H1 (cell line): Measurements from ENCODE around the gene SEMA6A. TPM values are rescaled to one million over a fixed set of nuclear protein-coding genes. Genes with fewer than 3 reads are reported as not detected.

Experiments used
- CTCF ChIA-PET: fragments of 300-600 bp; sonication (Branson Sonifier 250); formaldehyde crosslinking; loops from one replicate; lab custom pipeline; 2021; ENCODE audit not compliant: partially characterized antibody; lab: Charles Lee
- POLR2A ChIA-PET: fragments of 300-600 bp; sonication (Branson Sonifier 250); formaldehyde crosslinking; loops from one replicate; lab custom pipeline; 2021; ENCODE audit warnings: inconsistent platforms; ENCODE audit not compliant: partially characterized antibody; lab: Charles Lee
- DNase-seq, 2 experiments: peaks; one replicate each; pipeline versions ENCODE4 v3.0.0 to v3.0.0-alpha.2; 2010 to 2022; ENCODE audit warnings: low spot score in 2 of 2, low read depth in 1 of 2, mixed read lengths in 1 of 2
- FAIRE-seq: peaks from 2 replicates; lab custom pipeline; 2011; peaks lifted over from hg19 to GRCh38; lab: Jason Lieb, UNC
- H2AFZ ChIP-seq: 2 replicates; pipeline ENCODE4 v1.8.1; 2012; ENCODE audit warnings: low read length, inconsistent platforms
- H2AK5ac ChIP-seq: 2 replicates; pipeline ENCODE4 v1.6.1; 2013; ENCODE audit warnings: low read depth, low read length
- H2BK120ac ChIP-seq: replicated peaks from 2 replicates; pipeline ENCODE3; 2013; ENCODE audit warnings: low read depth, low read length, inconsistent platforms
- H2BK12ac ChIP-seq: 2 replicates; pipeline ENCODE4 v1.6.1; 2013; ENCODE audit warnings: low read depth, low read length
- H2BK15ac ChIP-seq: 2 replicates; pipeline ENCODE4 v1.6.1; 2013; ENCODE audit warnings: low read length
- H2BK20ac ChIP-seq: 2 replicates; pipeline ENCODE4 v1.6.1; 2013; ENCODE audit warnings: low read length
- H2BK5ac ChIP-seq: 2 replicates; pipeline ENCODE4 v1.6.1; 2013; ENCODE audit warnings: low read depth, low read length
- H3K14ac ChIP-seq: 2 replicates; pipeline ENCODE4 v1.6.1; 2013; ENCODE audit warnings: inconsistent platforms; ENCODE audit not compliant: insufficient read length
- H3K18ac ChIP-seq: 2 replicates; pipeline ENCODE4 v1.6.1; 2013; ENCODE audit warnings: low read length; ENCODE audit errors: extremely low read depth
- H3K23ac ChIP-seq: 2 replicates; pipeline ENCODE4 v1.6.1; 2013; ENCODE audit warnings: inconsistent platforms; ENCODE audit not compliant: insufficient read length
- H3K23me2 ChIP-seq: 2 replicates; pipeline ENCODE4 v1.6.1; 2013; ENCODE audit warnings: low read depth, low read length
- H3K27ac ChIP-seq: 2 replicates; pipeline ENCODE4 v1.6.1; 2011; ENCODE audit warnings: low read depth, low read length, inconsistent platforms
- H3K27me3 ChIP-seq, 4 experiments: replicated peaks in 1 of 4; 1 replicate in 1 of 4; 2 replicates in 3 of 4; pipeline versions ENCODE4 v1.6.1 to v1.8.1; 2011 to 2013; ENCODE audit warnings: low read length in 3 of 4, mild to moderate bottlenecking in 3 of 4, inconsistent platforms in 2 of 4, mixed read lengths in 2 of 4, moderate library complexity in 1 of 4; ENCODE audit not compliant: control insufficient read depth in 3 of 4, insufficient read depth in 3 of 4; ENCODE audit errors: extremely low read depth in 1 of 4
- H3K36me3 ChIP-seq, 4 experiments: 2 replicates each; pipeline versions ENCODE4 v1.6.1 to v1.8.1; 2011 to 2013; ENCODE audit warnings: mild to moderate bottlenecking in 4 of 4, low read length in 3 of 4, moderate library complexity in 2 of 4, control low read depth in 1 of 4, inconsistent platforms in 1 of 4; ENCODE audit not compliant: insufficient read depth in 4 of 4, control insufficient read depth in 2 of 4
- H3K4ac ChIP-seq: replicated peaks from 2 replicates; pipeline ENCODE3; 2013; ENCODE audit warnings: low read length, low read depth, mixed read lengths, inconsistent platforms; ENCODE audit not compliant: insufficient read length
- H3K4me1 ChIP-seq, 4 experiments: replicated peaks in 1 of 4; 1 replicate in 1 of 4; 2 replicates in 3 of 4; pipeline versions ENCODE4 v1.6.1 to v1.8.1; 2011 to 2013; ENCODE audit warnings: low read length in 3 of 4, inconsistent platforms in 2 of 4, mixed read lengths in 1 of 4; ENCODE audit not compliant: insufficient read depth in 4 of 4, control insufficient read depth in 3 of 4
- H3K4me2 ChIP-seq, 2 experiments: 2 replicates each; pipeline versions ENCODE4 v1.6.1 to v1.8.1; 2011 to 2013; ENCODE audit warnings: low read depth in 2 of 2, low read length in 2 of 2, control low read depth in 1 of 2, inconsistent platforms in 1 of 2, mild to moderate bottlenecking in 1 of 2; ENCODE audit not compliant: insufficient read depth in 1 of 2
- H3K4me3 ChIP-seq, 4 experiments: fragments of 200-600, 300-600 bp in 1 of 4; sonication (generic), shearing (Covaris generic), sonication (Bioruptor Twin) in 1 of 4; 2 replicates each; pipeline versions ENCODE4 v1.5.1 to v1.8.1; 2011 to 2016; ENCODE audit warnings: low read length in 4 of 4, low read depth in 3 of 4, control low read depth in 2 of 4, inconsistent platforms in 2 of 4, mild to moderate bottlenecking in 2 of 4, mixed read lengths in 1 of 4, moderate library complexity in 1 of 4; ENCODE audit not compliant: insufficient read depth in 2 of 4; ENCODE audit errors: extremely low read depth in 1 of 4
- H3K56ac ChIP-seq: replicated peaks from 2 replicates; pipeline ENCODE3; 2013; ENCODE audit warnings: low read depth, mild to moderate bottlenecking, mixed read lengths, low read length, inconsistent platforms; ENCODE audit not compliant: insufficient read length
- H3K79me1 ChIP-seq: 2 replicates; pipeline ENCODE4 v1.6.1; 2013; ENCODE audit warnings: low read depth, low read length, control low read depth
- H3K79me2 ChIP-seq, 2 experiments: 2 replicates each; pipeline versions ENCODE4 v1.6.1 to v1.8.1; 2012 to 2013; ENCODE audit warnings: low read length in 2 of 2, mild to moderate bottlenecking in 2 of 2, inconsistent platforms in 1 of 2; ENCODE audit not compliant: insufficient read depth in 2 of 2, control insufficient read depth in 1 of 2
- H3K9ac ChIP-seq, 4 experiments: replicated peaks in 1 of 4; 1 replicate in 1 of 4; 2 replicates in 3 of 4; pipeline versions ENCODE4 v1.6.1 to v1.8.1; 2011 to 2013; ENCODE audit warnings: low read depth in 3 of 4, low read length in 3 of 4, control low read depth in 2 of 4, mild to moderate bottlenecking in 2 of 4, moderate library complexity in 2 of 4, inconsistent platforms in 1 of 4; ENCODE audit errors: extremely low read depth in 1 of 4
- H3K9me3 ChIP-seq, 2 experiments: 2 replicates each; pipeline versions ENCODE4 v1.6.1 to v1.8.1; 2012 to 2013; ENCODE audit warnings: mild to moderate bottlenecking in 2 of 2, moderate library complexity in 2 of 2, control low read depth in 1 of 2, inconsistent platforms in 1 of 2, low read depth in 1 of 2, low read length in 1 of 2, mixed read lengths in 1 of 2; ENCODE audit not compliant: insufficient read depth in 2 of 2
- H4K20me1 ChIP-seq, 2 experiments: replicated peaks in 1 of 2; 2 replicates each; pipeline versions ENCODE3 to v1.8.1; 2011 to 2013; ENCODE audit warnings: inconsistent platforms in 2 of 2, low read length in 2 of 2, mild to moderate bottlenecking in 1 of 2; ENCODE audit not compliant: insufficient read depth in 2 of 2, control insufficient read depth in 1 of 2
- H4K5ac ChIP-seq: 2 replicates; pipeline ENCODE4 v1.6.1; 2013; ENCODE audit warnings: low read length, low read depth, mixed read lengths, inconsistent platforms; ENCODE audit not compliant: insufficient read length
- H4K8ac ChIP-seq: 2 replicates; pipeline ENCODE4 v1.8.0; 2013; ENCODE audit warnings: mild to moderate bottlenecking, moderate library complexity, low read length, inconsistent platforms; ENCODE audit not compliant: insufficient read depth; ENCODE audit errors: extremely low read depth
- H4K91ac ChIP-seq: replicated peaks from 2 replicates; pipeline ENCODE3; 2013; ENCODE audit warnings: low read length, mixed read lengths, inconsistent platforms; ENCODE audit not compliant: insufficient read length
- CHD1 ChIP-seq: IDR thresholded peaks from 2 replicates; pipeline ENCODE4 v1.6.1; 2012; ENCODE audit warnings: low read depth, low read length, improper control_type of control experiment
- EGR1 ChIP-seq: IDR thresholded peaks from 2 replicates; pipeline ENCODE4 v1.6.1; 2011; ENCODE audit warnings: low read depth, low read length, borderline replicate concordance
- KDM4A ChIP-seq: IDR thresholded peaks from one replicate; pipeline ENCODE4 v1.7.1; 2012; ENCODE audit warnings: low read depth, mild to moderate bottlenecking, moderate library complexity, low read length, inconsistent platforms; ENCODE audit not compliant: severe bottlenecking
- POLR2A ChIP-seq, 2 experiments: IDR thresholded peaks; 1 replicate in 1 of 2; 2 replicates in 1 of 2; pipeline ENCODE4 v1.6.1; 2011; ENCODE audit warnings: low read depth in 2 of 2, low read length in 2 of 2, mild to moderate bottlenecking in 2 of 2; ENCODE audit errors: control extremely low read depth in 1 of 2
- RBBP5 ChIP-seq: IDR thresholded peaks from 2 replicates; pipeline ENCODE4 v1.7.1; 2012; ENCODE audit warnings: low read depth, mild to moderate bottlenecking, inconsistent platforms, low read length, moderate library complexity, borderline replicate concordance
- TAF1 ChIP-seq: IDR thresholded peaks from 2 replicates; pipeline ENCODE4 v1.6.1; 2011; ENCODE audit warnings: mild to moderate bottlenecking, low read depth, low read length
- YY1 ChIP-seq: IDR thresholded peaks from 2 replicates; pipeline ENCODE4 v1.6.1; 2011; ENCODE audit warnings: low read depth, mild to moderate bottlenecking, low read length
- WGBS, 2 experiments: shearing (Covaris generic) in 1 of 2; methylation state at CpG; one replicate each; pipeline versions ENCODE4 v1.1.6 to v1.1.7; 2013 to 2015; ENCODE audit warnings: low lambda C conversion rate in 2 of 2, mixed read lengths in 2 of 2, inconsistent platforms in 1 of 2, low coverage in 1 of 2, missing lambda C conversion rate in 1 of 2; ENCODE audit not compliant: insufficient replicate concordance in 2 of 2, insufficient coverage in 1 of 2, insufficient read length in 1 of 2; ENCODE audit errors: extremely low coverage in 1 of 2, missing lambda C conversion rate in 1 of 2; 5-methylcytosine and 5-hydroxymethylcytosine counted together
- polyA plus RNA-seq, 7 experiments: library from polyadenylated mRNA; depleted of rRNA in 3 of 7; stranded (reverse) in 5 of 7; unstranded in 2 of 7; fragments of >200 nt in 5 of 7; fragments of 200-250 nt in 2 of 7; gene quantifications; 1 replicate in 5 of 7; 2 replicates in 1 of 7; 4 replicates in 1 of 7; pipeline versions ENCODE4 v1.2.1 to v1.2.3, GENCODE V29; 2011 to 2013; ENCODE audit warnings: missing spikeins in 2 of 7, mixed read lengths in 2 of 7
- total RNA-seq: library from RNA; stranded (reverse); fragmentation: NEBNext Ultra II Directional; extraction: Animal tissue kit (Norgen Biotek cat#: 25700); gene quantifications from 2 replicates; pipeline ENCODE4 v1.2.1, GENCODE V29; 2021

Gene SEMA6A
- total and polyA plus RNA-seq, 2 of the 8 experiments (the other 6 are each of a cell fraction or from before 2014, with no cell fraction given) = 78.3 to 277 TPM

DNA sequence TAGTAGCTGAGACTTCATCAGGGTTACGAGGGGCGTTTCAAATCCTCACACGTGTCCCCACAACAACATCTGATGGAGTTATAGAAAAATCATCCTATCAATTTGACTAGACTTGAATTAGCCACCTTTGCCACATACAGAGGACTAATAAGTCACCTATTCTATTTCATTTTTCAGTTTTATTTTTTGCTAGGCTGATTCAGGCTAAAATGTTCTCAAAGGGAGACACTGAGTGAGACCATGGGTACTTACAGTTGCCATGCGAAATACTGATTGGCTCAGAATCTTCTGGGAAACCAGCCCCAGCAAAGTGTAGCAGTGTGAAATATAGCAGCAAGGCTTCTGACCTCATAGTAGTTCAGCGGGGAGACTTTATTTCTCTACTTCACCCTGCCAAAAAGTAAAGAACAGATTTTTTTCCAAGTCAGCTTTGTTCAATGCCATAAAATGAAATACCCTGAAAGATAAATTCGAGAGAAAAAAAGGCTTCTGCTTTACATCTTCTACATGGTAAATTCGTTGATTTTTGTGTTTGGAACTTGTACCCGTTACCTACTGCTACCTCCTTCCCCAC, 69.9 kb downstream of the SEMA6A start:
- no peak overlapping the region for H2BK5ac ChIP-seq
- no peak overlapping the region for H3K27ac ChIP-seq
- no peak overlapping the region for H3K9ac ChIP-seq
- no peak overlapping the region for H3K56ac ChIP-seq
- H3K4me1 ChIP-seq = peaks cover 0 to 18% (median 7%) of the 10 kb centered on the region in 4 experiments; a peak in 4 of 7 replicates
- ChIA-PET CTCF (interaction anchor here (0.6 to 2.0 kb wide), 4 partner anchors 10 to 1878 kb away, joined by 3 to 8 read pairs (median 3); no protein-coding TSS in a partner anchor), POLR2A (no interaction called here)
- no peak overlapping the region for H3K18ac ChIP-seq
- H2BK20ac ChIP-seq = no peak overlapping the region
- WGBS, 2 experiments = 87% methylated on average over 8 of the region's 8 CpGs; no CpG with 5 or more reads in 1 of the 2 experiments
- TF ChIP-seq RBBP5 (no peak), EGR1 (no peak), POLR2A (IDR thresholded peaks at IDR 0.05; ENCODE audit: control extremely low read depth in 1 of 2, low read depth in 2 of 2, low read length in 2 of 2) (no peak), TAF1 (no peak), YY1 (no peak), KDM4A (no peak), CHD1 (no peak)
- FAIRE-seq (no peak), DNase-seq (no peak)
- no peak overlapping the region for H4K91ac ChIP-seq
- H3K4ac ChIP-seq = no peak overlapping the region
- H3K23me2 ChIP-seq = no peaks in the 10 kb centered on the region; the same call in 1 of the 2 replicates
- no peaks in the 10 kb centered on the region for H3K9me3 ChIP-seq
- no peak overlapping the region for H2BK15ac ChIP-seq
- H2AK5ac ChIP-seq = no peak overlapping the region
- no peak overlapping the region for H2BK12ac ChIP-seq
- no peaks in the 10 kb centered on the region for H3K27me3 ChIP-seq
- no peak overlapping the region for H3K4me3 ChIP-seq
- H3K14ac ChIP-seq = no peak overlapping the region
- no peak overlapping the region for H4K5ac ChIP-seq
- H3K23ac ChIP-seq = no peak overlapping the region
- H4K20me1 ChIP-seq = peaks cover 15 to 17% of the 10 kb centered on the region in 2 experiments
- H3K79me2 ChIP-seq = peaks cover 35 to 99% of the 10 kb centered on the region in 2 experiments
- H2AFZ ChIP-seq = no peak overlapping the region
- H3K4me2 ChIP-seq = no peak overlapping the region
- no peak overlapping the region for H4K8ac ChIP-seq
- H3K36me3 ChIP-seq = peaks cover 10 to 52% (median 35%) of the 10 kb centered on the region in 4 experiments
- H3K79me1 ChIP-seq = peaks cover 4% of the 10 kb centered on the region; the same call in 1 of the 2 replicates
- no peak overlapping the region for H2BK120ac ChIP-seq
